CD14-positive monocyte (primary cell): ENCODE measurements around the gene GPC6. TPM values are rescaled to one million over a fixed set of nuclear protein-coding genes. Genes with fewer than 3 reads are reported as not detected.

Experiments used
- DNase-seq, 3 donors: peaks; one replicate each; pipeline ENCODE4 v3.0.0-alpha.2; 2011 to 2022
- H2AFZ ChIP-seq: 2 replicates; pipeline ENCODE4 v1.6.0; 2012; ENCODE audit warnings: mild to moderate bottlenecking, low read depth, low read length, inconsistent platforms; ENCODE audit not compliant: insufficient read depth, poor library complexity, severe bottlenecking
- H3K27ac ChIP-seq, 2 donors: 1 replicate in 1 of 2; 2 replicates in 1 of 2; pipeline ENCODE4 v1.5.1; 2012 to 2013; ENCODE audit warnings: low read length in 2 of 2, control low read depth in 1 of 2, inconsistent platforms in 1 of 2, low read depth in 1 of 2, mild to moderate bottlenecking in 1 of 2
- H3K27me3 ChIP-seq, 2 donors: one replicate each; pipeline versions ENCODE4 v1.6.0 to v1.6.1; 2011 to 2013; ENCODE audit warnings: low read length in 2 of 2; ENCODE audit not compliant: control insufficient read depth in 2 of 2, insufficient read depth in 2 of 2
- H3K36me3 ChIP-seq, 2 donors: replicated peaks in 1 of 2; 1 replicate in 1 of 2; 2 replicates in 1 of 2; pipeline versions ENCODE4 v1.5.1 to v1.6.1; 2012 to 2013; ENCODE audit warnings: low read length in 2 of 2, control low read depth in 1 of 2, inconsistent platforms in 1 of 2, mild to moderate bottlenecking in 1 of 2; ENCODE audit not compliant: insufficient read depth in 2 of 2, control insufficient read depth in 1 of 2
- H3K4me1 ChIP-seq, 2 donors: 1 replicate in 1 of 2; 2 replicates in 1 of 2; pipeline versions ENCODE4 v1.5.1 to v1.6.1; 2012 to 2013; ENCODE audit warnings: low read length in 2 of 2, control low read depth in 1 of 2, inconsistent platforms in 1 of 2, mild to moderate bottlenecking in 1 of 2, moderate library complexity in 1 of 2; ENCODE audit not compliant: insufficient read depth in 2 of 2, control insufficient read depth in 1 of 2
- H3K4me2 ChIP-seq: replicated peaks from 2 replicates; pipeline ENCODE3; 2012; ENCODE audit warnings: low read length, moderate library complexity, mild to moderate bottlenecking; ENCODE audit not compliant: poor library complexity, severe bottlenecking; ENCODE audit errors: extremely low read depth
- H3K4me3 ChIP-seq, 3 experiments: fragments of 200-600 bp in 1 of 3; sonication (generic) in 1 of 3; replicated peaks in 1 of 3; 1 replicate in 2 of 3; 2 replicates in 1 of 3; pipeline ENCODE4 v1.5.1; 2011 to 2013; ENCODE audit warnings: low read length in 3 of 3, mild to moderate bottlenecking in 3 of 3, control low read depth in 2 of 3, low read depth in 2 of 3, inconsistent platforms in 1 of 3, moderate library complexity in 1 of 3
- H3K79me2 ChIP-seq: 2 replicates; pipeline ENCODE4 v1.6.0; 2012; ENCODE audit warnings: mild to moderate bottlenecking, control low read depth, inconsistent platforms, low read length, moderate library complexity; ENCODE audit not compliant: insufficient read depth
- H3K9ac ChIP-seq: 2 replicates; pipeline ENCODE4 v1.6.0; 2017; ENCODE audit warnings: low read length, mild to moderate bottlenecking; ENCODE audit not compliant: insufficient read depth, poor library complexity, severe bottlenecking
- H3K9me3 ChIP-seq, 2 donors: replicated peaks in 1 of 2; 1 replicate in 1 of 2; 2 replicates in 1 of 2; pipeline versions ENCODE4 v1.5.1 to v1.6.1; 2012 to 2013; ENCODE audit warnings: low read length in 2 of 2, control low read depth in 1 of 2; ENCODE audit not compliant: control insufficient read depth in 1 of 2, insufficient read depth in 1 of 2
- H4K20me1 ChIP-seq: 2 replicates; pipeline ENCODE4 v1.6.0; 2012; ENCODE audit warnings: mild to moderate bottlenecking, low read length, control low read depth, moderate library complexity; ENCODE audit not compliant: insufficient read depth
- H3K27ac Mint-ChIP-seq, 7 donors: one replicate each; pipeline ENCODE4 v1.8.0; 2020; ENCODE audit warnings: mild to moderate bottlenecking in 7 of 7, mixed read lengths in 7 of 7, moderate library complexity in 6 of 7, inconsistent platforms in 2 of 7
- H3K27me3 Mint-ChIP-seq, 3 donors: one replicate each; pipeline ENCODE4 v1.8.0; 2021 to 2022; ENCODE audit warnings: low read depth in 3 of 3, mild to moderate bottlenecking in 3 of 3, mixed read lengths in 3 of 3, moderate library complexity in 3 of 3, inconsistent platforms in 1 of 3
- H3K36me3 Mint-ChIP-seq, 2 donors: one replicate each; pipeline ENCODE4 v1.8.0; 2020; ENCODE audit warnings: mixed read lengths in 2 of 2, inconsistent platforms in 1 of 2, mild to moderate bottlenecking in 1 of 2
- H3K4me1 Mint-ChIP-seq: one replicate; pipeline ENCODE4 v1.8.0; 2020; ENCODE audit warnings: mild to moderate bottlenecking, mixed read lengths
- H3K4me3 Mint-ChIP-seq, 2 donors: one replicate each; pipeline ENCODE4 v1.8.0; 2020; ENCODE audit warnings: mild to moderate bottlenecking in 2 of 2, mixed read lengths in 2 of 2, moderate library complexity in 1 of 2
- H3K9me3 Mint-ChIP-seq, 7 donors: one replicate each; pipeline ENCODE4 v1.8.0; 2020 to 2022; ENCODE audit warnings: mixed read lengths in 7 of 7, mild to moderate bottlenecking in 6 of 7, moderate library complexity in 6 of 7, inconsistent platforms in 2 of 7
- WGBS: methylation state at CpG from one replicate; pipeline ENCODE4 v1.1.5; 2013; ENCODE audit warnings: missing lambda C conversion rate; ENCODE audit not compliant: insufficient coverage; 5-methylcytosine and 5-hydroxymethylcytosine counted together
- intact Hi-C, 2 donors: fragments of 100-400 bp; cut with micrococcal nuclease; formaldehyde crosslinking; loops; one replicate each; pipeline versions ENCODE4 v1.15.0 to v1.15.1; 2023
- polyA plus RNA-seq, 3 donors: library from polyadenylated mRNA; depleted of rRNA in 1 of 3; unstranded in 2 of 3; stranded (reverse) in 1 of 3; fragments of 300-500 nt in 2 of 3; fragments of >200 nt in 1 of 3; fragmentation: Illumina TruSeq in 2 of 3; gene quantifications; 1 replicate in 2 of 3; 2 replicates in 1 of 3; pipeline ENCODE4 v1.2.3, GENCODE V29; 2012 to 2021
- TF ChIP-seq, protein P1 (sequence below): fragments of 200-600 bp; IDR thresholded peaks from one replicate; pipeline ENCODE4 v1.8.0; 2022; ENCODE audit warnings: antibody characterized with exemption, mild to moderate bottlenecking

Gene GPC6
- polyA plus RNA-seq, 3 donors, result not detected

DNA sequence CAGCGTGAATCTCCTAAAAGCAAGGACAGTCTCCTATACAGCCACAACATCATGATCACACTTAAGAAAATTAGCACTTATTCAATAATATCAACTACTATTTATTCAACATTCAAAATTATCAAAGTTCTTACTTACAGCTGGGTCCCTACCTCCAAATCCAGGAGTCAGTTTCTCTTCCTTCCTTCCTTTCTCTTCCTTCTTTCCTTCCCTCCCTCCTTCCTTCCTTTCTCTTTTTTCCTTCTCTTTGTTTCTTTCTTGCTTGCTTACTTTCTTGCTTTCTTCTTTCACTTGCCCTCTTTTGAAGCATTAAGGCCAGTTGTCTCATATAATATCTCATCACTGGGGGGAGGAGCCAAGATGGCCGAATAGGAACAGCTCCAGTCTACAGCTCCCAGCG, 1145.2 kb downstream of the GPC6 start:
- Mint-ChIP-seq H3K4me3 (no peak overlapping the region), H3K36me3 (no peaks in the 10 kb centered on the region), H3K9me3 (peaks cover 0 to 4% (median 2%) of the 10 kb centered on the region in 7 donors), H3K4me1 (no peaks in the 10 kb centered on the region), H3K27ac (no peak overlapping the region), H3K27me3 (no peaks in the 10 kb centered on the region)
- DNase-seq, result no peak
- H4K20me1 ChIP-seq, result no peaks in the 10 kb centered on the region
- intact Hi-C loops, result no loop called here
- no peaks in the 10 kb centered on the region for H3K79me2 ChIP-seq
- TF ChIP-seq, protein P1, sequence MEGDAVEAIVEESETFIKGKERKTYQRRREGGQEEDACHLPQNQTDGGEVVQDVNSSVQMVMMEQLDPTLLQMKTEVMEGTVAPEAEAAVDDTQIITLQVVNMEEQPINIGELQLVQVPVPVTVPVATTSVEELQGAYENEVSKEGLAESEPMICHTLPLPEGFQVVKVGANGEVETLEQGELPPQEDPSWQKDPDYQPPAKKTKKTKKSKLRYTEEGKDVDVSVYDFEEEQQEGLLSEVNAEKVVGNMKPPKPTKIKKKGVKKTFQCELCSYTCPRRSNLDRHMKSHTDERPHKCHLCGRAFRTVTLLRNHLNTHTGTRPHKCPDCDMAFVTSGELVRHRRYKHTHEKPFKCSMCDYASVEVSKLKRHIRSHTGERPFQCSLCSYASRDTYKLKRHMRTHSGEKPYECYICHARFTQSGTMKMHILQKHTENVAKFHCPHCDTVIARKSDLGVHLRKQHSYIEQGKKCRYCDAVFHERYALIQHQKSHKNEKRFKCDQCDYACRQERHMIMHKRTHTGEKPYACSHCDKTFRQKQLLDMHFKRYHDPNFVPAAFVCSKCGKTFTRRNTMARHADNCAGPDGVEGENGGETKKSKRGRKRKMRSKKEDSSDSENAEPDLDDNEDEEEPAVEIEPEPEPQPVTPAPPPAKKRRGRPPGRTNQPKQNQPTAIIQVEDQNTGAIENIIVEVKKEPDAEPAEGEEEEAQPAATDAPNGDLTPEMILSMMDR, result no peak
- no peaks in the 10 kb centered on the region for H3K36me3 ChIP-seq
- no peak overlapping the region for H3K4me3 ChIP-seq
- WGBS, result 100% methylated on average over 1 of the region's 3 CpGs
- no peaks in the 10 kb centered on the region for H3K9me3 ChIP-seq
- H3K27ac ChIP-seq, result no peak overlapping the region
- H3K27me3 ChIP-seq, result no peaks in the 10 kb centered on the region
- no peak overlapping the region for H3K4me2 ChIP-seq
- H3K9ac ChIP-seq, result no peak overlapping the region
- no peak overlapping the region for H2AFZ ChIP-seq
- H3K4me1 ChIP-seq, result no peaks in the 10 kb centered on the region

DNA sequence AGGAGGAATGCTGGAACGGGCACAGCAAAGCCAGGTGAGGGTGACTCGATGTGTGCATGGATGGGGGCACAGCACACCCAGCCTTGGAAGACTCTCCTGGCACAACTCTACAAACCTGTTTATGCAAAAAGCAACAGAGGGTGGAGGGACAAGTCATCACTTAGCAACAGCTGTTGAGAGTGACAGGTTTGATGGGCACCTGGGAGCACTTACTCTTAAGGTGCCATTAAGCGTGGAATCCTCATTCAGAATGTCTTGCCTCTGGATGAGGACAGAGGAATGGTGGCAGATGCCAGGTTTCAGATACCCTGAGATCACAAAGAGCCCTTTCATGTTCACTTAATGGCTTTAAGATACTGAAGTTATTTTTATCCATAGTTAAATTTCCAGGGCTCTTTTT, 1155.9 kb downstream of the GPC6 start:
- 100% methylated on average over 2 of the region's 3 CpGs for WGBS
- intact Hi-C loops, result no loop called here

More for the DNA sequence above, 1155.9 kb downstream of the GPC6 start:
- Mint-ChIP-seq H3K27me3 (peaks cover 0 to 4% (median 1%) of the 10 kb centered on the region in 3 donors), H3K9me3 (peaks cover 0 to 5% (median 0%) of the 10 kb centered on the region in 7 donors), H3K36me3 (no peaks in the 10 kb centered on the region), H3K27ac (peak overlapping the region in 1 of 7 donors; percentile 42), H3K4me3 (no peak overlapping the region), H3K4me1 (no peaks in the 10 kb centered on the region)
- TF ChIP-seq, protein P1, result no peak
- no peak overlapping the region for H2AFZ ChIP-seq
- no peaks in the 10 kb centered on the region for H4K20me1 ChIP-seq
- no peak overlapping the region for H3K9ac ChIP-seq
- no peak overlapping the region for H3K27ac ChIP-seq
- H3K4me1 ChIP-seq, result no peaks in the 10 kb centered on the region
- no peak for DNase-seq
- H3K4me2 ChIP-seq, result no peak overlapping the region
- no peak overlapping the region for H3K4me3 ChIP-seq
- no peaks in the 10 kb centered on the region for H3K27me3 ChIP-seq
- no peaks in the 10 kb centered on the region for H3K79me2 ChIP-seq
- H3K36me3 ChIP-seq, result no peaks in the 10 kb centered on the region
- H3K9me3 ChIP-seq, result no peaks in the 10 kb centered on the region
